ENCODE measurements around the gene ACRV1.

The ACRV1 gene

DNA sequence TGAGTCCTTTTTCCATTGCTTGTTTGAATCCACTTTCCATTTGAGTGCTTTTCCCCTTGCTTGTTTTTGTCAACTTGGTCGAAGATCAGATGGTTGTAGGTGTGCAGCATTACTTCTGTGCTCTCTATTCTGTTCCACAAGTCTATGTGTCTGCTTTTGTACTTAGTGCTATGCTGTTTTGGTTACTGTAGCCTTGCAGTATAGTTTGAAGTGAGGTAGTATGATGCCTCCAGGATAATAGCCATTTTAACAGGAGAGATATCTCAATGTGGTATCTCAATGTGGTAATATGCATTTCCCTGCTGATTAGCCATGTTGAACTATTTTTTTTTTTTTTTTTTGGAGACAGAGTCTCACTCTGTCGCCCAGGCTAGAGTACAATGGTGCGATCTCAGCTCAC, 16.7 kb downstream of the ACRV1 start:
- DNase-seq (ENCODE audit: extremely low spot score, insufficient read length, low read depth) (no peak), FAIRE-seq (no peak)

DNA sequence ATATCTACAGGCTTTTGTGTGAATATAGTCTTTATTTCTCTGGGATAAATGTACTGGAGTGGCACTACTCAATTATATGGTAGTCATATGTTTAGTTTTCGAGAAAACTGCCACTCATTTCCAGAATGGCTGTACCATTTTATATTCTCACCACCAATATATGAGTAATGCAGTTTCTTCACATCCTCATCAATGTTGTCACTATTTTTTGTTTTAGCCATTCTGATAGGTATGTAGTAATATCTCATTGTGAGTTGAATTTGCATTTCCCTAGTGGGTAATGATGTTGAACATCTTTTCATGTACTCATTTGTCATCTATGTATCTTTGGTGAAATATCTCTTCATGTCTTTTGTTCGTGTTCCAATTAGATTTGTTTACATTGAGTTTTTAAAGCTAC, 18.0 kb downstream of the ACRV1 start:
- DNase-seq (ENCODE audit: extremely low spot score, insufficient read length, low read depth) = no peak
- FAIRE-seq = no peak

DNA sequence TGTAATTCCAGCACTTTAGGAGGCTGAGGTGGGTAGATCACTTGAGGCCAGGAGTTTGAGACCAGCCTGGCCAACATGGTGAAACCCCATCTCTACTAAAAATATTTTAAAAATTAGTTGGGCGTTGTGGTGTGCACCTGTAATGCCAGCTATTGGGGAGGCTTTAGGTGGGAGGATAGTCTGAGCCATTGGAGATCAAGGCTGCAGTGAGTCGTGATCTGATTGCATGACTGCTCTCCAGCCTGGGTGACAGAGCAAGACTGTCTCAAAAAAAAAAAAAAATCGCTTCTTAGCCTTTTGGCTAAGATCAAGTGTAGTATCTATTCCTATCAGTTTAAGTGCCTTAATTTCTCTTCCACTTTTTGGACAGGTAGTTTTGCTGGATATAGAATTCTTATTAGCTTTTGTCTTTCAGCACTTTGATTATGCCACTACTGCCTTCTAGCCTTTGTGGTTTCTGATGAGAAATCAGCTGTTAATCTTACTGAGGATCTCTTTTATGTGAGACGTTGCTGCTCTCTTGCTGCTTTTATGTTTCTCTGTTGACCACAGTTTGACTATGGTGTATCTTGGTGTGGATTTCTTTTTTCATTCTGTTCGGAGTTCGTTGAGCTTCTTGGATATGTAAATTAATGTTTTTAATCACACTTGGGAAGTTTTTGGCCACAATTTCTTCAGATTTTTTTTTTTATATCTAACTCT, 31.0 kb downstream of the ACRV1 start:
- DNase-seq (ENCODE audit: extremely low spot score, insufficient read length, low read depth) (no peak), FAIRE-seq (no peak)

DNA sequence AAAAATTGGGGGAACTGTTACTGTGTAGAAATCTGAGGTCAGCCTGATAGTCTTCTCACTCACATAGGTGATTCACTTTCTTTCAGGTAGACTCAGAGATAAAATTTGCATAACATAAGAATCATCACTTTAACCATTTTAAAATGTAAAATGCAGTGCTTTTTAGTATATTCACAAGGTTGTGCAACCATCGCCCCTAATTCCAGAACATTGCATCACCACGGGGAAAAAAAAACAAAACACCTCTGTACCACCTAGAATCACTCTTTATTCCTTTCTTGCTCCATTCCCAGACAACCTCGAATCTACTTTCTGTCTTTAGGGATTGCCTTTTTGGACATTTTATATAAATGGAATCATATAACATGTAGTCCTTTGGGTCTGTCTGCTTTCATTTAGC, 34.8 kb downstream of the ACRV1 start:
- no peak for FAIRE-seq
- no peak for DNase-seq (ENCODE audit: extremely low spot score, insufficient read length, low read depth)

DNA sequence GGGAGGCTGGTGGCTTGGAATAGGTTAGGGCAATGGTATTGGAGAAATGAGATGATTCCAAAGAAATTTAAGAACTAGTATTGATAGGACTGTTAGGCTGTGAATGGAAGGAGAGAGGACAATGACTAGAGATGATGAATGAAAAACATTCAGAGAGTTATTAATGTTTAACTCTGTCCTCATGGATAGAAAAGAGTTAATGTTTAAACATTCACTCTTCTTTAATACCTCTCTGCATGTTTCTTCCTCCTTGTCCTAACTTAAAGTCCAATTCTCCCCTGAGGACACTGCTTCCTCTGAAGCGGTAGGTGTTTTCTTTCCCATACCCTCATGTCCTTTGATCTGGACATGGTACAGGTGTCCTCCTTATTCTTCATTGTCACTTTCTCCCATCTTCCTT, 42.3 kb downstream of the ACRV1 start:
- FAIRE-seq = no peak
- no peak for DNase-seq (ENCODE audit: extremely low spot score, insufficient read length, low read depth)

DNA sequence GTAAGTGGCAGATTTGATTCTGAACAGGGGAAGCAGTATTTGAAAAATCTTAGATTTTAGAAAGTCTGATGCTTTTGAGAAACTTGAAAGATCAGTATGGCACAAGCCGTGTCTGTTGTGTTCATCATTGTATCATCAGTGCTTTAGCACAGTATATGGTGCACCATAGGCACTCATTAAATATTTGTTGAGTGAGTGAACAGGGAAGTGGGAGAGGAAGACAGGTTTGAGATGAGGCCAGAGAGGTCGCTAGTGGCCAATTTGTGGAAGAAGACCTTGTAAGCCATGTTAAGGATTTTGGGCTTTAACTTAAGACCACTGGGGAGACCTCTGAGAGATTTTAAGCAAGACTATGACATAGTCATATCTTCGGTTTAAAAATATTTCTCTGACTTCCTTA, 42.8 kb downstream of the ACRV1 start:
- no peak for DNase-seq (ENCODE audit: extremely low spot score, insufficient read length, low read depth)
- FAIRE-seq = no peak

DNA sequence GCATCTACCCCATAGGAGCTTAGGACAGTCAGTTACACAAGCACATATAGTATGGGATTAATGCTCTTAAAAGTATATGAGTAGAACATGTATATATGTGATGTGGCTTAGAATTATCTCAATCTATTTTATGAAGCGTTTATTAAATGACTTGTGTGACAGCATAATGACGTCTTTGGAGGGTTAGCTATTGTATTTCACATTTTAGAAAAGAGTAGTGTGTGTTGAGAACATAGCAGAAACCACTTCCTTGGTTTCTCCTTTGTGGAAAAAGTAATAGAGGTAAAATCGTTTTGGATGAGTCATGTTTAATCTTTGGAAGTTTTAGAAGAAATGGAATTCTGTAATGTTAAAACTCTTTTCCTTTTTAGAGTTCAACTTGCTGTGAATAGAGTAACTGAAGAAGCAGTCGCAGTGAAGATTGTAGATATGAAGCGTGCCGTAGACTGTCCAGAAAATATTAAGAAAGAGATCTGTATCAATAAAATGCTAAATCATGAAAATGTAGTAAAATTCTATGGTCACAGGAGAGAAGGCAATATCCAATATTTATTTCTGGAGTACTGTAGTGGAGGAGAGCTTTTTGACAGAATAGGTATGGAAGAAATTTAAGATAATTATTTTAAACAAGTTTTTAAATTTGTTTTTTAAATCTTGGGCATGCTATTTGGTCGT, 53.3 kb downstream of the ACRV1 start:
- no peak for FAIRE-seq

DNA sequence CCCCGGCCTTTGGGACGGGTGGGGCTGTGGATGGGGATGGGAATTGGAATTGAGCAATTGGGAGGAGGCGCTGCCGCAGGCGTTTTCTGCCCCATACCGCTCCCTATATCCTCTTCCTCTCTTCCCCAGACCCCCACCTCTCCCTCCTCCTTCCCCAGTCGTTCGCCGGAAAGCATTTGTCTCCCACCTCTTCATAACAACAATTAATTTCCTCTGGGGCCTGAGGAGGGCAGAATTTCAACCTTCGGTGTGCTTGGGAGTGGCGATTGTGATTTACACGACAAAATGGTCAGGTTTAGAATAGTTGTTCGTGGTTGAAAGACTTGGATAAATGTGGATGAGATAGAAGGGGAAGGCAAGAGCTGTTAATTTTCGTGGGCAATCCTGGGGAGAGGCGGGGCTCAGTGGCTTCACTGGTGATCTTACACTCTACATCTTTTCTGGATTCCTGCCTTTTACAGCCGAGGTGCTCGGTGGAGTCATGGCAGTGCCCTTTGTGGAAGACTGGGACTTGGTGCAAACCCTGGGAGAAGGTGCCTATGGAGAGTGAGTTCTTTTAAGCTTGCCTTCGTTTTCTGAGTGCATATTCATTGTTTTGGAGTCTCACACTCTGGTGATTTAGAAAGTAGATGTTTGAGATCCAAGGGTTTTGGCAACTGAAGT, 54.2 kb downstream of the ACRV1 start:
- FAIRE-seq = peak; percentile 72
- peak; percentile 7 for DNase-seq (ENCODE audit: extremely low spot score, insufficient read length, low read depth)

More for the DNA sequence above, 53.3 kb downstream of the ACRV1 start:
- DNase-seq (ENCODE audit: extremely low spot score, insufficient read length, low read depth) = no peak

DNA sequence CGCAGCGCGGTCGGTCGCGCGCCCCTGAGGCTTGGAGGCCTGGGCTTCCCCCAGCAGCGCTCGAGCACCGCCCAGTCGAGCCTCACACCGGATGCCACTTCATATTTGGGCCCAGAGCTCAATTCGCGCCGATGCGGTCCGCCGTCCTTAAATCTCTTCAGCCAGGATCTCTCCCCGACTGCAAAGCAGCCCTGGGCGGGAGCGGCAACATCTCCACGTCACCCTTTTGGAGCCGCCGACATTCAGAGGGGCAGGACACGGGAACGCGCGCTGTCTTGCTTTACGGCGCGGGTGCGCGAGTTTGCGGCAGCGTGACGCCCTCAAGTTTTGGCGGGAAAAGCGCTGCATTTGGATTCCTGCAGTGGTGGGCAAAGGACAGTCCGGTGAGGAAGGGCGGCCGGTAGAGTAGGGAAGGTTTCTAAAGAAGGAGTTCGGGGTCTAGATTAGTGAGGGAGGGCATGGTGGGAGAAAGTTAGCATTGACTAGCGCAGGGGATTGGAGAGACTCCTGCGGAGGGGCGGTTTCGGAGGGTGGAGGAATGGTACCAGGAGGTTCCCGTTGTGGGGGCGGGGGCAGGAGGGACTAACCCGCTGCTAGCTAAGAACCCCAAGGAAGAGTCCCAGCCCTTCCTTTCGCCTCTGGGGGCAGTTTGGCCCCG, 54.9 kb downstream of the ACRV1 start:
- DNase-seq (ENCODE audit: extremely low spot score, insufficient read length, low read depth) (peak; percentile 67), FAIRE-seq (peak; percentile 86)

DNA sequence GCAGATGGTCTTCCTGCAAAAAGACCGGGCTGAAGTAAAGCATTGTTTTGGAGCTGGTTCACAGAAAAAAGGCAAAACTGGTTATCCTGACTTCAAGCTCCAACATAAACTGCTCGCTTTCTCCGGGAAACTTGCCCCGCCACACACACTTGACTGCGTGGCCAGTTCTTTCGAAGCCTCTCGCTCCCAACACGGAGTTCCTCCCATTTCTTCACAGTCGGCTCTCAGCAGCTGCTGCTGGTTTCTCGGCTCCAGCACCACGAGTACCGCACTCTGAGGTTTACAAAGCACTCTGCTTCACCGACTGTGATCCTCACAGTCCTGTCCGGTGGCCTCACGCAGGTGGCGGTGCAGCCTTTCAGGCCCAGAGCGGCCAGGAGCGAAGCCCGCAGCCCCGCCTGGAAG, 55.4 kb downstream of the ACRV1 start:
- FAIRE-seq (no peak), DNase-seq (ENCODE audit: extremely low spot score, insufficient read length, low read depth) (no peak)

DNA sequence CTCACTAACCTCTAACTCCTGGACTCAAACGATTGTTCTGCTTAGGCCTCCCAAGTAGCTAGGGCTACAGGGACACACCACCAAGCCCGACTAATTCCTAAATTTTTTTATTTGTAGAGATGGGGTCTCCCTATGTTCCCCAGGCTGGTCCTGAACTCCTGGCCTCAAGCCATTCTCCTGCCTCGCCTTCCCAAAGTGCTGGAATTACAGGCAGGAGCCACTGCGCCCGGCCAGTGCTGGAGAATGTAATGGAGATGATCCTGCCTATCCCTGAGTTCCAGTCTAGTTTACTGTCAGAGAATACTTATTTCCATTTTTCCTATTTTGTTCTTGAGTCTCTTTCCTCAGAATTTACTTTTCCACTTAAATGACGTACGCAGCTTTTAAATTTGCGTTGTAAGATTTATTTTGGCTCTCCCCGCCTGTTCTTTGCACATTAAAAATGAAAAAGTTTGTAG, 55.9 kb downstream of the ACRV1 start, which contains the start of gene CHEK1:
CHEK1 (plus strand) TSS at position 408 of the 458 bp plus-strand sequence. CDS start 1,606 bp downstream, outside the sequence.
- FAIRE-seq (no peak), DNase-seq (ENCODE audit: extremely low spot score, insufficient read length, low read depth) (no peak)

DNA sequence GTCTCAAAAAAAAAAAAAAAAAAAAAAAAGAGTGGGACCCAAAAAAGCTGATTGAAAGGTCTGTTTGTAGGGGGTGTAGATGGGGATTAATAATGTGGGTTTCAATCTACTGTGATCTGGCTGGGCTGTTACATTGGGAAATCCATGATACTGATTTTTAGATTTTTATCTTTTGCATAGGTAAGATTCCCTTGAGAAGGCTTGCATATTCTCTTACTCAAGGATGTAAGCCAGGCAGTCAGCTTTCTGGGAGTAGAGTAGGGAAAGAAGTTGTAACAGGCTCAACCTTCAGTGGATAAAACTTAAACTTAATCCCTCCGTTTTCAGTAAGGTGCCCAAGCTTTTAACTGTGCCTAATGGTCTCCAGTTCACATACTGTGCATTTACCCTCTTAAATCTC, 57.6 kb downstream of the ACRV1 start:
- DNase-seq (ENCODE audit: extremely low spot score, insufficient read length, low read depth) = no peak
- no peak for FAIRE-seq

DNA sequence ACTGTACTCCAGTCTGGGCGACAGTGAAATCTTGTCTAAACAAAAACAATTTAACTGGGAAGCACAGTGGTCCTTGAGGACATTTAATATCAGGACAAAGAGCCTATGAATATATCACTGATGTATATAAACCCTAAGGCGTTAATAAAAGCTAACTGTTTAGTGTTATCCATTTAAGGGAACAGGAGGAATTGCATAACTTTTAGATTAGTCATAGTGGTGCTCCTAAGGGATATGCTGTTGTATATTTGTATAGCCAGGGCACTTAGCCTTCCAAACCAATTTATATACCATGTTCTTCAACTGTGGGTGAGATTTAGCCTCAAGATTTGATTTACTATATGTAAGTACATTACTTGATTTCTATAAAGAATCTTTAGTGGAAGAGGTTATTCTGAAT, 58.7 kb downstream of the ACRV1 start:
- FAIRE-seq (no peak), DNase-seq (ENCODE audit: extremely low spot score, insufficient read length, low read depth) (no peak)
